WI38 (cell line): Measurements from ENCODE around the gene LYSMD2.

Experiments used
- H3K4me3 ChIP-seq: 2 replicates; pipeline ENCODE4 v1.5.1; 2011; ENCODE audit warnings: low read depth, mild to moderate bottlenecking, control low read depth, low read length
- TF ChIP-seq, protein P1 (sequence below): IDR thresholded peaks from 2 replicates; pipeline ENCODE4 v1.5.1; 2012; ENCODE audit warnings: low read depth, mild to moderate bottlenecking, control low read depth, low read length

The LYSMD2 gene

DNA sequence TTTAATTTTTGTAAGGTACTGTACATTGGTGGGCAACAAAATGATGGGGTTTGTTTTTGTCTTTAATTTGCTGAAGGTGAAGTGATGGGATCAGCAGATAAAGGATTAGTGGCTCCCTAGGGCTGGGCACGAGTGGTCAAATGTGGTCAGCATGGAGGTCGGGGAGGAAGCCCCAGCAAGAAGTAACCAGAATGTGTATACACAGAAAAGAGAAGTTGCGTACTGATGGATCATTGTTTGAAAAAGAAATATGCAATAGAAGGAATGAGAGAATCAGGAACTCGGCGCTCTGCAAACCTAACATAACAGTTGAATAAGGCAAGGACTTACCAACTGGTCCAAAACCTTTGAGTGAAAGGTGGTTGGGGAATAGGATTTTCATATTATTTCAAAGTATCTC lies 15.4 kb upstream of the LYSMD2 start:
- TF ChIP-seq, protein P1, sequence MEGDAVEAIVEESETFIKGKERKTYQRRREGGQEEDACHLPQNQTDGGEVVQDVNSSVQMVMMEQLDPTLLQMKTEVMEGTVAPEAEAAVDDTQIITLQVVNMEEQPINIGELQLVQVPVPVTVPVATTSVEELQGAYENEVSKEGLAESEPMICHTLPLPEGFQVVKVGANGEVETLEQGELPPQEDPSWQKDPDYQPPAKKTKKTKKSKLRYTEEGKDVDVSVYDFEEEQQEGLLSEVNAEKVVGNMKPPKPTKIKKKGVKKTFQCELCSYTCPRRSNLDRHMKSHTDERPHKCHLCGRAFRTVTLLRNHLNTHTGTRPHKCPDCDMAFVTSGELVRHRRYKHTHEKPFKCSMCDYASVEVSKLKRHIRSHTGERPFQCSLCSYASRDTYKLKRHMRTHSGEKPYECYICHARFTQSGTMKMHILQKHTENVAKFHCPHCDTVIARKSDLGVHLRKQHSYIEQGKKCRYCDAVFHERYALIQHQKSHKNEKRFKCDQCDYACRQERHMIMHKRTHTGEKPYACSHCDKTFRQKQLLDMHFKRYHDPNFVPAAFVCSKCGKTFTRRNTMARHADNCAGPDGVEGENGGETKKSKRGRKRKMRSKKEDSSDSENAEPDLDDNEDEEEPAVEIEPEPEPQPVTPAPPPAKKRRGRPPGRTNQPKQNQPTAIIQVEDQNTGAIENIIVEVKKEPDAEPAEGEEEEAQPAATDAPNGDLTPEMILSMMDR: no peak
- no peak overlapping the region for H3K4me3 ChIP-seq

DNA sequence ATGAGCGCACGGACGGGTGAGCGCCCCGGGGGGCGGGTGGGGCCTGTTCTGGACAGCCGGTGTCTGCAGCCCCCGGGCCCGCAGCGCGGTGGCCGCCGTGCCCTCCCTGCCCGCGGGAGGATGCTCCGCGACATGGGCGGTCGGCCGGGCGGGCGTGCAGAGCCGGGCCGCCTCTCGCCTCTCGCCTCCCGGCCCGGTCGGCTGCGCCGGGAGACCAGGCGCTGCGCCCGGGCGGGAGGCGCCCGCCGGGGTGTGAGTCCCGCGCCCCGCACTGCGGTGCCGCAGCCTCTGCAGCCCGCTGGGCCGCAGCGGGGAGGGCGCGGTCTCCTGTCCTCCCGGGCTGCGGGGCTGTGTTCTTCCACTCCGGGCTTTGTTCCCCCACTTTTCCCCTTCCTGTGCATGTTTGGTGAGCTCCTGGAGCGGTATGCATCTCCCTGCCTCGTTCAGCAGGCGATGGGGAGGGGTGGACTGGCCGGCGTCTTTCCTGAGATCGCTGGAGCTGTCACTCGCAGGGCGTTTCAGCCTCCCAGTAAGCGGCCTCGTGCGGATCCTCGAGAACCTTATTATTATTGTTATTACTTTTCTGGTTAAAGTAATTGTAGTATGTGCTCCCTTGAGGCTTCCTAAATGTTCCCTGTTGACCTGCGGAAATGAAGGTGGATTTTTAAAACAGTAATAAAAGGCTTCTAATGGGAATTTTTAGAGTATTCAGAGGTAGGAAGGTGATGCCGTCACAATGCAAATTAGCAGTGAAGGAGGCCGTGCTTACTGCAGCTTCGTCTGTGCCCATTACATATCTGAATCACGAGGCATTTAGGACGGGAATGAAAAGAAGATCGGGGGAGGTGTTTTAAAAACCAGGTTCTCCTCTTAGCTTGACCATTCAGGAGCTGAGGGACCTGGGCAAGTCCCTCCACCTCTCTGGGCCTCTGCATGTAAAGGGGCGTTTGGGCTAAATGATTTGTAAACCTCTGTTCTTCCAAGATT lies 14.5 kb upstream of the LYSMD2 start:
- H3K4me3 ChIP-seq: peak overlapping the region; percentile 66
- TF ChIP-seq, protein P1: no peak

DNA sequence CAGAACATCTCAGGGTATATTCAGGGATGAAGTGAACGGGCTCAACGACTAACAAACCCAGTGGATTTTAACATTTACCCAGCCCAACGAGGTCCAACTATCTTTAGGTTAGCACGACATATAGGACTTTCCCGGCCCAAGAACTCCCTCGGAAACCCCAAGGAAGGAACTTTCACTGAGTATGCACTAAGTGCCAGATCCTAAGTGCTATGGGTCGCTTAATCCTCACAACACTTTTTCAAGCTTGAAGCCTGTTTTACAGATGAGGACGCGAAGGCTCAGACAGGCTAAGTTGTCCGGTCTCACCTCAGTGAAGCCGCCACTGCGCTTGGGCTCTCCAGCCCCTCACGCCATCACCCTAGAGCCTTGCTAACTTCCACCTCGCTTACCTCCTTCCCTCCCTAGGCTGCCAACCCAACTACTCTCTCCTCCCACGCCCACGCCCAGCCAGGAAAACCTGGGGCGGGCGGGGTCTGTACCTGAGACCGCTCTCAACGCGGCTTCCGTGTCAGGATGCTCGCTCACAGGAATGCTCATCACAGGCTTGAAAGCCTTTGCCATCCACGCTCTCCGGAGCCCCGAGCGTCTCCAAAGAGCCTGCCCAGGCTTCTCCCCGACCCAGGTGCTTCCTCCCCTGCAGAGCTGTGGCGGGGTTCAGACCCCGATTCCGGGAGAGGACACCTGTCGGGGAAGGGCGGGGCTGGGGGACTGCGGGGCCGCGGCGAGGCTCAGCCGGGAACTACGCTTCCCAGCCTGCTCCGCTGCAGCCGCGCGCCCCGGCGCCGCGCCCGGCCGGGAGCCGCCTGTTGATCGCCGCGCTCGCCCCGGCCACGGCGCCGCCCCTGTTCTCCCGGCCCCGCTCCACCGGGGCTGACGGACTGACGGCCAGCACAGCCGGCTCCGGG lies 13.6 kb upstream of the LYSMD2 start, which contains the start of gene TMOD2:
TMOD2 (plus strand) TSS at position 806 of the 905 bp plus-strand sequence. CDS start 14,845 bp downstream, outside the sequence.
- H3K4me3 ChIP-seq: peak within 1 kb of the TSS; percentile 66
- TF ChIP-seq, protein P1: no peak

DNA sequence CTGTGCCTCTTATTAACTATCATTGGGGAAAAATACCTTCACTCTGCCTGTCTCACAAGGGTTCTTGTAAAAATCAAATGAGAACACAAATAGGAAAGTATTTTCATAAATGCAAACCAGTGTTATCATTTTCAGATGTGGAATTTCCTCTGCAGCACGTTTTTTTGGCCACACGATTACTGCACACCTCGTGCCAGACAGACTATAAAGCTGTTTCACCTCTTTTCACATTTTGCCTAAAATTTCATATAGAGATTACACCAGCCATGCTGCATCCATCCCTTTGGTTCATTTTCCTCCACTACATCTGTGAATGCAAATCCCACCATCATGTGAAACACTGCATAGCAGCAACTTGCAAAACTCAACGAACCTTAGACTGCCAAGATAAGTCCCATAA lies 12.7 kb upstream of the LYSMD2 start:
- TF ChIP-seq, protein P1: no peak
- H3K4me3 ChIP-seq: no peak overlapping the region

DNA sequence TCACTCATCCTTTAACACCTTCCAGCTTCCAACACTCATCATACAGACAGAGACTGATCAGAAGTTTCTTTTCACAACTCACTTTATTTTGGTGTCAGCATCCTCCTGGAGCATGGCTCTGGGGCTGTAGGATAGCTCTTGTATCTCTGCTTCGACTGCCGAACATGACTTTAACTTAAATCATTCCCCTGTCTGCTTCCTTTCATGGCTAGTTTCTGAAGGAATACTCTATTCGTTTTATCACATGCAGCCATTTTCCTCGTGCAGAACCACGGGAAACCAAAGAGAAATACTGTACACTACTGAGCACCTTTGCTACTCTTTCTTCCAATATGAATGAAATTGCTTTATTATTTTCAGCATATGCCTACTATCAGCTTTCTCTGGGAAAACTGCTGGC lies 11.9 kb upstream of the LYSMD2 start:
- TF ChIP-seq, protein P1: no peak
- H3K4me3 ChIP-seq: no peak overlapping the region

DNA sequence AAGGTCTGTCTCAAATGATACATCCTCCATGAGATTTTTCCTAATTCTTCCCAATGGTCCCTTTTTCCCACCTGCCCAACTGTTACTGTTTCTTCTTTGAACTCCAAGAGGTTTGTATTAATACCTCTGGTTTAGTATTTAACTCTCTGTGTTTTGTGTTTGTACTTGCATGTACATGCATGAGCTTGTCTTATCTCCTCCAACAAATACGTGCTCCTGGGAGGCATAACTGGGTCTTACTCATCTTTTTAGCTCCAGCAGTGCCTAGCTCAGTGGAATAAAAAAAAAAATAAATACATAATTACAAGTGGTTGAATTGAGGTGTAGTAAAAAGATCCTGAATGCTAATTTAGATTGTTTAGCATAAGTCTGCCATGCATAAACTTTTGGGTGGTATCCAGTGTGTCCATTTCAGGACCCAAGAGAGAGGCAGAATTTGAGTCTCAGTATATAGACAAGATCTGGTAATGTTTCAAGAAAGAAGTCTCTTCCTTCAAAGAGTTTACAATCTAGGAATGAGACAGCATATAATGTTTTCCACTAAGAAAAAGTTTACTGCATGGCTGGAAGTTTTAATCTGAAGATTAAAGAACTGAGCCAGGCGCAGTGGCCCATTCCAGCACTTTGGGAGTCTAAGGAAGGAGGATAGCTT lies 1.7 kb upstream of the LYSMD2 start:
- TF ChIP-seq, protein P1: no peak
- no peak overlapping the region for H3K4me3 ChIP-seq
